Measurements from ENCODE around the gene KCNMA1.

- TF ChIP-seq EZH2 (IDR thresholded peaks at IDR 0.05; ENCODE audit: borderline replicate concordance, insufficient read depth, low read depth, low read length, poor library complexity, severe bottlenecking) = no peak
- TF ChIP-seq, protein P1, sequence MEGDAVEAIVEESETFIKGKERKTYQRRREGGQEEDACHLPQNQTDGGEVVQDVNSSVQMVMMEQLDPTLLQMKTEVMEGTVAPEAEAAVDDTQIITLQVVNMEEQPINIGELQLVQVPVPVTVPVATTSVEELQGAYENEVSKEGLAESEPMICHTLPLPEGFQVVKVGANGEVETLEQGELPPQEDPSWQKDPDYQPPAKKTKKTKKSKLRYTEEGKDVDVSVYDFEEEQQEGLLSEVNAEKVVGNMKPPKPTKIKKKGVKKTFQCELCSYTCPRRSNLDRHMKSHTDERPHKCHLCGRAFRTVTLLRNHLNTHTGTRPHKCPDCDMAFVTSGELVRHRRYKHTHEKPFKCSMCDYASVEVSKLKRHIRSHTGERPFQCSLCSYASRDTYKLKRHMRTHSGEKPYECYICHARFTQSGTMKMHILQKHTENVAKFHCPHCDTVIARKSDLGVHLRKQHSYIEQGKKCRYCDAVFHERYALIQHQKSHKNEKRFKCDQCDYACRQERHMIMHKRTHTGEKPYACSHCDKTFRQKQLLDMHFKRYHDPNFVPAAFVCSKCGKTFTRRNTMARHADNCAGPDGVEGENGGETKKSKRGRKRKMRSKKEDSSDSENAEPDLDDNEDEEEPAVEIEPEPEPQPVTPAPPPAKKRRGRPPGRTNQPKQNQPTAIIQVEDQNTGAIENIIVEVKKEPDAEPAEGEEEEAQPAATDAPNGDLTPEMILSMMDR (IDR thresholded peaks at IDR 0.05) = no peak
Observed at GRCh38 chr10:77084431-77085144, 553.0 kb downstream of the KCNMA1 start.

All from B cell (primary cell).